Gastrocnemius medialis (tissue), 4 donors: ENCODE data around the gene ATP5PD.
"Not testable (repeated sequence)": the region's sequence is repeated elsewhere in the genome, so short reads cannot be mapped to it uniquely, and the experiment has no call there.

ENCODE experiments used
- CTCF ChIP-seq, 5 experiments: fragments of 450-650 bp in 3 of 5; fragments of 200-600 bp in 2 of 5; sonication (generic) in 2 of 5; IDR thresholded peaks in 4 of 5; conservative IDR thresholded peaks in 1 of 5; 1 replicate in 4 of 5; 2 replicates in 1 of 5; pipeline ENCODE4 v1.5.1; 2016 to 2019; ENCODE audit warnings: antibody characterized with exemption in 5 of 5, mild to moderate bottlenecking in 3 of 5, moderate library complexity in 3 of 5
- POLR2A ChIP-seq, 2 donors: fragments of 450-650 bp; IDR thresholded peaks; one replicate each; pipeline ENCODE4 v1.6.1; 2017; ENCODE audit warnings: antibody characterized with exemption in 2 of 2, mild to moderate bottlenecking in 2 of 2, moderate library complexity in 2 of 2

DNA sequence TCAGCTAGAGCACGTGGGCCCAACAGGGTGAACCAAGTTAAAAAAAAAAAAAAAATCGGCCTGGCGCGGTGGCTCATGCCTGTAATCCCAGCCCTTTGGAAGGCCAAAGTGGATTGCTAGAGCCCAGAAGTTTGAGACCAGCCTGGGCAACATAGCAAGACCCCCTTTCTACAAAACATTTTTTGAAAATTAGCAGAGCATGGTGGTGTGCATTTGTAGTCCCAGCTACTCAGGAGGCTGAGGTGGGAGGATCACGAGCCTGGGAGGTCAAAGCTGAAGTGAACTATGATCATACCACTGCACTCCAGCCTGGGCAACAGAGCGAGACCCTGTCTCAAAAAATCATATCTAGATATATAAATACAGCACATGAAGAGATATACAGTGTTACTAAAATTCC lies 40.7 kb downstream of the ATP5PD start:
- not testable (repeated sequence) for TF ChIP-seq CTCF (IDR thresholded peaks at IDR 0.05 in 4 of 5, conservative IDR thresholded peaks at IDR 0.05 in 1 of 5); POLR2A (IDR thresholded peaks at IDR 0.05)
